NCI-H748 treated with DMSO at 0.1 percent for 48 hours (cell line): ENCODE data around the gene LRG1.

Source experiments
- DNase-seq: peaks from one replicate; lab custom pipeline; 2025; lab: John Stamatoyannopoulos, UW

Gene LRG1, protein sequence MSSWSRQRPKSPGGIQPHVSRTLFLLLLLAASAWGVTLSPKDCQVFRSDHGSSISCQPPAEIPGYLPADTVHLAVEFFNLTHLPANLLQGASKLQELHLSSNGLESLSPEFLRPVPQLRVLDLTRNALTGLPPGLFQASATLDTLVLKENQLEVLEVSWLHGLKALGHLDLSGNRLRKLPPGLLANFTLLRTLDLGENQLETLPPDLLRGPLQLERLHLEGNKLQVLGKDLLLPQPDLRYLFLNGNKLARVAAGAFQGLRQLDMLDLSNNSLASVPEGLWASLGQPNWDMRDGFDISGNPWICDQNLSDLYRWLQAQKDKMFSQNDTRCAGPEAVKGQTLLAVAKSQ

DNA sequence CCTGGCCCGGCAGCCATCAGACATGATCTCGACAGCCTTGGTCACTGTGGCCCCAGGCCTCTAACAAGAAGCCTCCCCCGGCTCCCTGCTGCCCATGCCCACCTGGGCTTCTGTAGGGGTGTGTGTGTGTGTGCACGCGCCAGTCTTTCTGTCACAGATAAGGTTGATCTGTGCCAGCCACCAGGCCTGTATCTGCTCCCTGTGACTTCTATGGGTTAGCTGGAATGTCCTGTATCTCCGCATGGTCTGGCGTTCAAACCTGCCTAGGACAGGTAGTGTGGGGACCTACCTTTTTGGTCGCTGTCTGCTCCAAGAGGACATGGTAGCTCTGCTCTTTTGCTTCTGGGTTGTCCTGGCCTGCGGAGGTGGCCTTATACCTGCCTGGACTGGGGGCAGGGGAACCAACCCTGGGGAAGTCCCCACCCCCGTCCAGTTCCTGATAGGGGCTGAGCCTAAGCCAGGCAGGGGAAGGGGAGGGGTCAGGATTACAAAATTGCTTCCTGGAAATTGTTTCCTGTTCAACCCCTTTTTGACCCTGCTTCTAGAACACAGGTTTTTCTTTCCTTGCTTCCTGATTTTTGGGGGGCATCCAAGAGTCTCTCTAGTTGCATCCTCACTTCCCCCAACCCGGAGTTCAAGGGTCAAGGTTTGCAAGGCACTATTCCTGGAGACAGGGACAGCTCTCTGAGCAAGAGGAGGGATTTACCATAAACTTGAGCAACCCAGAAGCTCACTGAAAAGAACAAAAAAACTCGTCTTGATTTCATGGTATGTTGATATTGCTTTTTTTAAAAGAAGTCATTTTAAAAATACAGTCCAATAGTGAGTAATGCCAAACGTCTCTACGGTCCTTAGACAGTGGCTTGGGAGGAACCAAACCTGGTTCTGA lies at the start of gene LRG1:
TSS of gene LRG1 (minus strand) at position 344 of the 889 bp plus-strand sequence. CDS start at position 321, 23 bp downstream.
- DNase-seq: no peak

DNA sequence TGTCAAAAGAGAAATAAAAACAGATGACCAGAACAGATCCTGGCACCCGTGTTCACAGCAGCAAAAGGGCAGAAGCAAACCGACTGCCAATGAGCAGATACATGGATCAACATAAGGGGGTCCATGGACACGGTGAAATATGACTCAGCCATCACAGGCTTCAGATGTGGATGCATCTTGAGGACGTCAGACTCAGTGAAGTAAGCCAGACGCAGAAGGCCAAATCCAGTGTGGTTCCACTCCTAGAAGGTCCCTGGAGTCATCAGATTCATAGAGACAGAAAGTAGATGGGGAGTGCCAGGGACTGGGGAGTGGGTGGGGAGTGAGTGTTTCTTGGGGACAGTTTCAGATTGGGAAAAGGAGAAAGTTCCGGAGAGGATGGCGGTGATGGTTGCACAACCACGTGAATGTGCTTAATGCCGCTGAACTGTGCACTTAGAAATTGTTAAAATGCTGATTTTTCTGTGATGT lies 48.5 kb upstream of the LRG1 start:
- DNase-seq: no peak

DNA sequence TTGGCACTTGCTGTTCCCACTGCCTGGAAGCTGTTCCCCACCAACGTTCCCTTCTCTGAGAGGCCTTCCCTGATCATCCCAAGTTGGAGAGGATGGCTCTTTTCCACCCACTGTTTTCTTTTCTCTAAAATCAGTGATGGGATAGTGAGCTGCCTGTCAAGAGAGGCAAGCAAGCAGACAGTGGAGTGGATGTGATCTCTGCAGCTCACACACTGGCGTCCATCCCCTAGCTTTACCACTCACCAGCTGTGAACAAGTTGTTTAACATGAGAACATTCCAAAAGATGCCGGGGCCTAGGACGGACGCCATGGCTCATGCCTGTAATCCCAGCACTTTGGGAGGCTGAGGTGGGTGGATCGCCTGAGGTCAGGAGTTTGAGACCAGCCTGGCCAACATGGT lies 47.7 kb upstream of the LRG1 start:
- no peak for DNase-seq

DNA sequence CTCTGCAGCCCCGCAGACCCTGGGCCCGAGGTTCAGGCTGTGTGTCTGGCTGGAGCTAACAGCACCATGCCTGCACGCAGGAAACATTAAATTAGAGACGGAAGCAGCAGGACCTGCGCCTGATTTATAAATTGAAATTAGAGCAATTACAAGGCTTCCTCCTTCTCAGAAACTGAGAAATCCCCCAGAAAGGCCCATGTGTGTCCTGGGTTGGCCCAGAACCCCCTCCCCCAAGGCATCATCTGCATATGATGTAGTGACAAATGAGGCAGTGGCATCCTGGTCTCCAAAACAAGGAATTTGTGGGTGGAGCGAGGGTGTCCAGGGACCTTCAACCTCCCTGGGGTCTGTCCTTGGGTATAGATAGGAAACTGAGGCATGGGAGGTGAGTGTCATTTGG lies 46.9 kb upstream of the LRG1 start:
- no peak for DNase-seq

DNA sequence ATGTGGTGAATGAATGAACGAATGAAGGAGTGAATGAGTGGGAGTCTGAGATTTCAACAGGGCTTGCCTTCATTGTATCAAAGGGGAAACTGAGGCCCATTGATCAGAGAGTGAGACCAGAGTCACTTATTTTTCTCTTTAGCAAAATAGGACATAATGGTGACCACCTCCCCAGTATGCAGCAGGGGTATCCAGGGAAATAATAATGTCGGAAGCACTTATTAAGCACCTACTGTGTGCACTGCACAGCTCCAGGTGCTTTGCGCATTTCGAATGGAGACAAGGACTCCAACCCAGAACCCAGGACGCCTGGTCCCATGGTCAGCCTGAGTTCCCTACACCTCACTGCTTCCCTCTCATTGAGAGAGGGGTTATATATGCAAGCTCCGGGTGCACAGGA lies 46.4 kb upstream of the LRG1 start:
- no peak for DNase-seq

DNA sequence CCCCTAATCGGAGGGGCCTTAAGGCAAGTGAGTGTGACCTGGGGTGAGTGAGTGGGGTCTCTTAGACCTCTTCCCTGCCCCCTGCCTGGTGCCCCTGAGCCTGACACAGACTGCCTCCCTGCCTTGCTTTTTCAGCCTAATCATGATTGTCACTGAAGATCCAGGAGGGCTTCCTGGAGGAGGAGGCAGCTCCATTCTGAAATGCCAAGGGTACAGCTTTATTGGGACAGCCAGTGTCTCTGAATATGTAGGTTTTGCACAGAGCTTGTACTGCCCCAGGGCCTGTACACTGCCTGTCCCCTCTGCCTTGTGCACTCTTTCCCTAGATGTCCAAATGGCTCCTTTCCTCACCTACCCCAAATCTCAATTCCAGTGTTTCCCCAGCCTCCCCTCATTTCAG lies 45.7 kb upstream of the LRG1 start:
- DNase-seq: no peak

DNA sequence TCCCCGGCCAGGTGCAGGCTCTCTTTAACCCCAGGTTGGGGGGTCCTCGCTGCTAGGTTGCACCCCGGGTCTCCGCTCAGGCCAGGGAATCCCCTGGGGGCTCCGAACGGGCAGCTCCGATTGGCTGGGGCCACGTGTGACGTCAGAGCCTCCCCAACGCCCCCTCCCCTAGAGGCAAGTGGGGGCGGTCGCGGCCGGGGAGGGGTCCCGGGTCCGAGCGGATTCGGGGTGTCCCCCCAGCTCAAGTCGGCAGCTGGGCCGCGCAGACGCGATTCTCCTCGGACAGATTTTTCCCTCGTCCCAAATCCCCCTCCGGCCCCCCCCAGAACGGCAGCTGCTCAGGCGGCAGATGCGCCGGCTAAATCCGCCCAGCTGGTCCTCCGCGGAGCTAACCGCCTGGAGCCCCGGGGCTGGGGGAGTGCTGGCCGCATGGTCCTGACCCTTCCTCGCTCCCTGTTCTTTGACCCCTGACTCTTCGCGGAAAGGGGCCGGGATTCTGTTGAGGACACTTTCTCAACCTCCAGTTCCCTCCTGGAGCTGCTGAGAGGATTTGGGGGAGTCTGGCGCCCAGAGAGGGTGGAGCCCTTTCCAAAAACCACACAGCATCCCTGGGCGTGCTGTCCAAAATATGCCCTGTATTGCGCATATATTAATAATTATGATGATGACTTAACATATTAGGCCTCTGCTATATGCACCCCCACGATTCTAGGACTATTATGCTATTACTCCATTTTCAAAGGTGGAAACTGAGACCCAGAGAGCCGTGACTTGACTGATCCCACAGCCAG lies 45.0 kb upstream of the LRG1 start:
- DNase-seq: no peak

DNA sequence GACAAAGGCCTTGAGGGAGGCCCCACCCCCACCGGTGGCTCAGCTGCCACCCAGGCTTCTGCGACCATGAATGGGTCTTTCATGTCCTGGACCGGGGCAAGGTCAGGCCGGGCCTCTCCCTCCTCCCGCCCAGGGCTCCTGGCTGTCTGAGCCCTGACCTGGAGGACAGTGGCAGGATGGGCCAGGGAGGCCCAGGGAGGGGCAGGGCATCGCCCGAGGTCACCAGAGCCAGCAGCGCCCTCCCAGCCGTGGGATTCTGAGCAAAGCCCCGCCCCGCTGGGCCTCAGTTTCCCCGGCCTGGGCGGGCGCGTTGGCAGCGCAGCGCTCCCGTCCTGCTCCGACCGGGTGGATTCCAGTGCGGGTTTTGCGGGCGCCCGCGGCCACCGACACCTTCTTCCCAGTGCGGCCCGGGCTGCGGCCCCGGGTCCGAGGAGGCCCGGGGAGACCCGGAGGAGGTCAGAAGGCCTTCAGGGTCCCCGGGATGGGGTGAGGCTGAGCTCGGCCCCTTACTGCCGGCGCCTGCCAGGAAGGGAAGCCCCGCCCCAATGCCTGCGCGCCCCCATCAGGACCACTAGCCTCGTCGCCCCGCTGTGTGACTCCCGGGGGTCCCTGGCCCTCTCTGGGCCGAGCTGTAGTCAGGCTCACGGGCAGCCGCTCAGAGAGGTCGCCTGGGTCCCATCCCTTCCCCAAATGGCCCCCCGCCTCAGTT lies 44.3 kb upstream of the LRG1 start:
- DNase-seq: no peak

DNA sequence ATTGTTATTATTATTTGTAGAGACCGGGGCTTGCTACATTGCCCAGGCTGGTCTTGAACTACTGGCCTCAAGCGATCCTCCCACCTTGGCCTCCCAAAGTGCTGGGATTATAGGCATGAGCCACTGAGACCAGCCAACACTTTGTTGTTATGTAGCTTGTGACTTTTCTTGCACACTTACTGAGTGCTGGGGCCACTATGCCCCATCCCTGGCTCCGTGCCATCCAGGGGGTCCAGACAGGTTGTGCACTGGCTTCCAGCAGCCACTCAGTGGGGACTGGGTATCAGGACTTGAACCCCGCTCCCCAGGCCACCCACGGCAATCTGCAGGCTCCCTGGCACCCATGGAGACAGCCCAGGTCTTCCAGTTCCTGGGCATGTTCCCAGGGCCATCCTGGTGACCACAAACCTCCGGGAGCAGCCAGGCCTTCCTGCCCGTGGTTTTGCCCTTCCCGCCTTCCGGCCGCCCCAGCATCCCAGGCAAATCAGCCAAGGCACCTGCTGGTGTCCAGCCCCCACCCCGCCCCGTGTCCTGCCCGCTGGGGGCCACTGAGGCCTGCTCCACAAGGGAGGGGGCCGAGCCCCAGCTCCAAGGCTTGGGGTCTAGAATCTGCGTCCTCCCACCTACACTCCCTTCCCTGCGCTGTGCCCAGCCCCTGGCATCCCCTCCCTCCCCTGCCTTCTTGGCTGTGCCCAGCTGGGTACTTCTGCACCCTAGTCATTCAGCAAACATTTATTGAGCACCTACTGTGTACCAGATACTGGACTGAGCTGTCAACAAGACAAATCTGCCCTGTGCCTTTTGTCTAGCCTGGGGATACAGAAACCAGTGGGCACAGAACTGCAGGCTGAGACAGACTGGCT lies 43.4 kb upstream of the LRG1 start:
- no peak for DNase-seq

DNA sequence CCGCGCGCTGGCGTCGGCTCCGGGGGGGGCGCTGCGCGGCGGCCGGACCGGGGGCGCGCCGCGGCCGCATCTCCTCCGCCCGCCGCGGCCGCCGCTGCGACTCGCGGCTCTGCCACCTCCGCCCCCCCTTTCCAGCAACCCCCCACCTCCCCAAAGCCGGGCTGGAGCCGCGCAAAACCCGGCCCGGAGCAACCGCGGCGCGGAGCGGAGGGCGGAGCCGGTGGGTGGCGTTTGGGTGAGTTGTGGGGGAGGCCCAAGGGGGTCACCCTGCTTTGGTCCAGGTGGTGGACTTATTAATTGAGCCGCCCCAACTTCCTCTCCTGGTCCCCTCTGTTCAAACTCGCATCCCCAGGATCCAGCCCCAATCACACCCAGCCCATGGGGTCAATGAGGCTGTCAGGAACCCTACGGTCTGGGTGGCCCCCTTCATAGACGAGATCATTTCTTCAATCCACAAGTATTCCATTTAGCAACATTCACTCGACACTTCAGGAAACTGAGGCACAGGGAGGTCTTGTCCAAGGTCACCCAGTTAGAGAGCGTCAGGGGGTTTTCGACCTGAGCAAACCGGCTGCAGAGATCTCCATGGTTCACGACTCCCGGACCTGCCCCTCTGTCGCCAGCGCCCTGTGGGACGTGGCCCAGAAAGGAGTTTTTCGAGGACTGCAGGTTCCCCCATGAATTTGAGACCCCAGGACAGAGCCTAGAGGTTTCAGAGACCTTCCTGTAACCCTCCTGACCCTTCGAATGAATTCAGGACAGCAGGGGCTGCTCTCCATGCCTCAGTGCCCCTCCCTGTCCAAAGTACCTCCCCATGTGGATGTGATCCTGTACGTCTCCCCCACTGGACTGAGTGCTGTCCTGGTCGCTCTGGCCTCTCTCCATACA lies 42.1 kb upstream of the LRG1 start:
- DNase-seq: no peak

DNA sequence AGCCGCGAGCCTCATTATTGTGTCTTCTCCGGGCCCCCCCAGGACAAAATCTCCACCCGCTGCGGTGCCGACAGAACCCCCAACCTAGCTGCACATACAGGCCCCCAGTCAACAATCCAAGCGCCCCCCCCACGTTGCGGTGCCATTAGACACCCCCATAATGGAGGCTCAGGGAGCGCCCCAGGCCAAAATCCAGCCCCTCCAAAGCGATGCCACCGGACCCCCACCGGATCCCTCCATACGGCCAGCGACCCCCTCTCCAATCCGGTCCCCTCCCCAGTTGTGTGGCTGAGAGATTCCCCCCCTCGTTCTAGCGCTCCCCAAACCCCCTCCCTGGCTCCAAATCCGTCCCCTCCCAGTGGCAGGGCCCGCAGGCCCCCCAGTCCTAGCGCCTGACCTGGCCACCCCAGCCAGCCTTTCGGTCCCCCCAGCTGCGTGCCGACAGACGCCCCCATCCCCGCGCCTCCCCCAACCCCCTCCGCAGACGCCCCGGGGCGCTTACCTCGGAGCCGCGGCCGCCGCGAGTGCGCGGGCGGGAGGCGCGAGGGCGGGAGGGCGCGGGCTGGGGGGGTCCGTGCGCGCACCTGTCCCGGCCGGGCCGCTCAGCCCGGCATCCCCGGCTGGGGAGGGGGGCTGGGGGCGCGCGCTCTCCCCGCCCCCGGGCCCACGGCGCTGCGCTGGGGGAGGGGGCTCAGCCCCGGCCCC lies 41.3 kb upstream of the LRG1 start:
- DNase-seq: no peak

DNA sequence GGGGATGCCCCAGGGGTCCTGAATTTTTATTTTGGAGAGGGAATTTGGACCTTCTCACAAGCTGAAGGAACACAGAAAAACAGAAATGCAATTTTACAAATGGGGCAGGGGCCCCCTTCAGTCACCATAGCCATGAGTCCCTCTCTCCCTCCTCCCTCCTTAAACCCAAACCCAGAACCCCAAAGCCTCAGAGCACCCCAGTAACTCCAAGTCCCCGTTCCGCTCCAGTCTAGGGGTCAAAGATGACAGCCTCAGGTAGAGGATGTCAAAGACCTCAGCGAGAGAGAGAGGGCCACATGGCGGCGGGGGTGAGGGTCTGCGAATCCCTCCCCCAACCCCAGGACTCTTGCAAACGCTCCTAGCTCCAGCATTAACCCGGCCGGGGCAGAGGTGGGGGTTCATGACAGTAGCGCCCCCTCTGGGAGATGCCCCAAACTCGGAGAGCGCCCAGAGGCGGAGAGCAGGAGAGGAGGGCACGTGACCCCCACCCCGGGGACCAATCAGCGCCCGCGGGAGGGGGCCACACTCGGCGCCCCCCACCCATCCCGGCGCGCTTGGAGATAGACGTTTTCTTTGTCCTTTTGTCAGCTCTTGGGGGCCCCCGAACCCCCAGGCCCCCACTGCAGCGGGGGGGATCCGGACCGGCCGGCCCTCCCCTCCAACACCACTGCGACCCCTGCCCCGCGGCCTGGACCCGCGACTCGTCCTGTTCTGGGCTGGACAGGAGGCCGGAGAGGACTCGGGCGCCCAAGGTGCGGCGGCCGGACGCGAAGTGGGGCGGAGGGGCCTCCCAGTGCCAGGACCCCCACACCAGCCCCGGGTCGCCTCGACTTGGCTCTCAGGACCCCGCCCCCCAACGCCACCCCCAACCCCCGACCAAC lies 40.4 kb upstream of the LRG1 start:
- DNase-seq: no peak

DNA sequence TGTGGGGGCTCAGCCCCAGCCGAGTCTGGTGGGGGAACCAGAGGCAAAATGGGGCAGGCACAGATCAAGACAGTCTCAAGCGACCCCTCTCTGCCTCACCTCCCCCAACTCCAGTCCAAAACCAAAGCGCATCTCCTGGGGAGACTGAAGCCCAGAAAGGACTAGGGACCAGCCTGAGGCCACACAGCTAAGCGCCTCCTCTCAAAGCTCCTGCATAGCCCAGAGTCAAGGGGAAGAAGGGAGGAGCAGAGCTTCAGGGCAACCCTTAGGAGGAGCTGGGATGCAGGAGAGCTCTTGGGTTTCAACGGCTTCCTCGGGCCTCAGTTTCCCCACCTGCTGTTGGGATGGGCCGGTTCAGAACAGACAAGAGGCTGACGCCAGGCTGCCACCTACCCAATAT lies 39.6 kb upstream of the LRG1 start:
- DNase-seq: no peak

DNA sequence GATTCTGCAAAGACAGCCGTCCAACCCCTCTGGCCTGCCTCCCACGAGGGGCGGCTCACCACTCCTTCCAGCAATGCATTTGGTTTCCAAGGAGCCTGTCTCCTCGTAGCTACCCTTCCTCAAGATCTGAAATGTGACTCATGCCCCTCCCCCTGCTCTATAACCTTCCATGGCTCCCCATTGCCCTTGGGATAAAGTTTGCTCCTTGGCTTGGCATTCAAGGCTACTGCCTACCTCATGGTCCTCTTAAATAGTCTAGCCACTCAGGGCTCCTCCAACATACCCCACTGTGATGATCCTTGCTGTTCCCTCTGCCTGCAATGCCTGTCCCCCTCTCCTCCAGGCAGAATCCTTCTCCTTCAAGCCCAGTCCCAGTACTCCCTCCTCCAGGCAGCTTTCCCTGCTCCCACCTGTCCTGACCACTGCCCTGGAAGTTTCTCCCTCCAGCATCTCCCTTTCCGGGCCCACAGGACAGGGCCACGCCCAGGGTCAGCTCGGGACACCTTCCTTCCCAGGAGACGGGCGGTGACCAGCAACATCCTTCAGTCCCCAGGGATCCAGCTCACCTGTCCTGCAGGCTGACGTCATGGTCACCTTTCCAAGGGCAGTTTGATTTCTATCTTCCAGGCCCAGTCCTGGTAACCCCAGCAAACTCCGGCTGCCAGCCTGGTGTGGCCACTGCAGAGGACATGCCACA lies 38.9 kb upstream of the LRG1 start:
- DNase-seq: no peak

DNA sequence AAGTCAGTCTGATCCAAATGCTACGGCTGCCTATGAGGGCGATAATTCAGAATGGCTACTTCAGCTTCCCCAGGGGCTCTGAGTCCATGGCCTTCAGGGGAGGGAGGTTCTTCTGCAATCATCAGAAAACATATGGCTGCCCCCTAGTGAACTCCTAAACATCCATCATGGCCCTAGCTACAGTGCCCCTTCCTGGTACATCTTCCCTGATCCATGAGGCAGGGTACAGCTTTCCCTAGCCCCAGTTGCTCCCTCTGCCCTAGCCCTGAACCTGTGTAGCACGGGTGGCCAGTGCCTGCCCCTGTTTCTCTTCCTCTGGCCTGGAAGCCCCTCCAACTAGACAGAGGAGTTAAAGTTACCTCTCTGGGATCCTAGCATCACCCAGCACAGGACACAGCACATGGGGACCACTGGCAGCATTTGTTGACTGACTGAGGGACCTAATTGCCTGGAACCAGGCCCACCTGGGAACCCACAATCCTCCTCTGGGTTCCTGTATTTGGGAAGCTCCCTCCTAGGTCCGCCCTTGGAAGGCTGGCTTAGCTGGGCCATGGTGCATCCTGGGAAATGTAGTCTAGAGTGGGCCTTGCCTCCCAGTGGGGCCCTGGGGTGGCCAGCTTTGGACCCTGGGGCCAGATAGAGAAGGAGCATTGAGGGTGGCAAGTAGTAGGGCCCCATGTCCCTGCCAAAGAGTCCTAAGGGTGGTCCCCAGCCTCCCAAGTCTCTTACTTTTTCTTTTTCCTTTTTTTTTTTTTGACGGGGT lies 37.4 kb upstream of the LRG1 start:
- no peak for DNase-seq

DNA sequence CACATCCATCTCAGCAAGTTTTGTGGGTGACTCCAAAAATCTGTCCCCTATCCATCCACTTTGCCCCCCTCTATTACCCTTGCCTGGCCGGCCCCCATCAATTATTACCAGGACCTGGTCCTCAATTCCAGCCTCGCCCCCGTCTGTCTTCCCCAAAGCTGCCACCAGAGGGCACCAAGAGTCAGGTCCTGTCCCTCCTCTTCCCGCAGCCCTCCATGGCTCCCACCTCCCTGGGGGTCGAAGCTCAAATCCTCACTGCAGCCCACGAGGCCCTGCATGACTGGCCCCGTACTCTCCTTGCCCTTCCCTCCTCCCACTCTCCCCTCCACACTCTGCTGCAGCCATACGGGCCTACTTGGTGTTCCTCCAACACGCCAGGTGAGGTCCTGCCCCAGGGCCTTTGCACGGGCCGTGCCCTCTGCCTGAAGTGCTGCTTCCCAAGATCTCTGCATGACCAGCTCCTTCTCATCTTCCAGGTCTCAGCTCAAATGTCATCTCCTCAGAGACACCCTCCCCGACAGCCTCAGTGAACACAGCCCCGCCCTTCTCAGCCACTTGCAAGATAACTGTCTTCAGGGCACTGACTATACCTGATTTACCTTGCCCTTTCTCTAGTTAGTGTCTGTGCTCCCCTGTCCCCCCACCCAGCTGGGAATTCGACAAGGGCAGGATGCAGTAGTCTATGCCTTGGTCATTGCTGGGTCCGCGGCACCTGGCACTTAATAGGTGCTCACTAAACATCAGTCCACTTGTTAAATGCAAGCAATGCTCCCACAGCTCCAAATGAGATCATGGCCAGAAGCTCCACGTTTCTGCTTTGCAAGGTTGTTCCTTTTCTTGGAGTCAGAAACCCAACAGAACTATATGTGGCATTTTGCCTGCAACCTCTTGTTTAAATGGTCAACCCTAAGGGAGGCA lies 36.4 kb upstream of the LRG1 start:
- DNase-seq: no peak
